Measurements from ENCODE around the gene PGF. TPM values are rescaled to one million over a fixed set of nuclear protein-coding genes. Genes with fewer than 3 reads are reported as not detected.

PGF gene
- total RNA-seq, 1 experiment from 2014 or later: 6.4 TPM

DNA sequence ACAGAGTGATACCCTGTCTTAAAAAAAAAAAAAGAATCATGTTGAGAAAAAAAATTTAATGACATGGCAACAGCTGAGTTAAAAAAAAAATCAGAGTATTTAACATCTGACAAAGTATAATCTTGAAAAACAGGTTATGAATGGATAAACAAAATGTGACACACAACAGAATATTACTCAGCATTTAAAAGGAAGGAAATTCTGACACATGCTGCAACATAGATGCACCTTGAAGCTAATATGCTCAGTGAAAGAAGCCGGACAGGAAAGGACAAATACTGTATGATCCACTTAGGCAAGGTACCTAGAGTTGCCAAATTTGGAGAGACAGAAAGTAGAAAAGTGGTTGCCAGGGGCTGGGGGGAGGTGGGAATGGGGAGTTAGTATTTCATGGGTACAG, 27.9 kb upstream of the PGF start:
- Histone ChIP-seq H3K4me3 (replicated peaks in 1 of 2; ENCODE audit: low read depth in 1 of 2, low read length in 2 of 2) (no peak overlapping the region), H3K9me3 (ENCODE audit: control insufficient read depth in 1 of 2, insufficient read depth in 1 of 2, low read depth in 1 of 2, low read length in 2 of 2) (no peaks in the 10 kb centered on the region), H3K4me1 (ENCODE audit: control insufficient read depth in 1 of 2, insufficient read depth in 2 of 2, low read length in 2 of 2) (peaks cover 2 to 8% of the 10 kb centered on the region in 2 experiments; a peak in 2 of 4 replicates), H3K9ac (ENCODE audit: low read length) (no peak overlapping the region), H3K27ac (ENCODE audit: low read depth, low read length) (no peak overlapping the region), H3K9me2 (ENCODE audit: insufficient read depth) (no peaks in the 10 kb centered on the region), H2AFZ (ENCODE audit: low read depth, low read length, poor library complexity, severe bottlenecking) (no peak overlapping the region), H4K20me1 (ENCODE audit: insufficient read depth) (no peaks in the 10 kb centered on the region), H3K27me3 (ENCODE audit: insufficient read depth, low read length) (no peaks in the 10 kb centered on the region), H3K36me3 (ENCODE audit: control insufficient read depth in 1 of 2, insufficient read depth in 2 of 2, low read length in 2 of 2) (no peaks in the 10 kb centered on the region), H3K79me2 (ENCODE audit: insufficient read depth, low read length) (no peaks in the 10 kb centered on the region), H3K4me2 (ENCODE audit: low read length) (no peak overlapping the region)
- ChIA-PET RAD21 (ENCODE audit: low non-redundant PET in 1 of 2, low total read pairs in 2 of 2, uncharacterized antibody in 2 of 2, unreplicated experiment in 2 of 2) (no interaction called here), POLR2A (no interaction called here), CTCF (no interaction called here)
- BruUV-seq (replicated peaks): no TSS peak
- ATAC-seq: no peak
- no peak for DNase-seq (ENCODE audit: low read depth, low spot score)
- intact Hi-C loops (cut with micrococcal nuclease): no loop called here
- TF ChIP-seq, protein P1, sequence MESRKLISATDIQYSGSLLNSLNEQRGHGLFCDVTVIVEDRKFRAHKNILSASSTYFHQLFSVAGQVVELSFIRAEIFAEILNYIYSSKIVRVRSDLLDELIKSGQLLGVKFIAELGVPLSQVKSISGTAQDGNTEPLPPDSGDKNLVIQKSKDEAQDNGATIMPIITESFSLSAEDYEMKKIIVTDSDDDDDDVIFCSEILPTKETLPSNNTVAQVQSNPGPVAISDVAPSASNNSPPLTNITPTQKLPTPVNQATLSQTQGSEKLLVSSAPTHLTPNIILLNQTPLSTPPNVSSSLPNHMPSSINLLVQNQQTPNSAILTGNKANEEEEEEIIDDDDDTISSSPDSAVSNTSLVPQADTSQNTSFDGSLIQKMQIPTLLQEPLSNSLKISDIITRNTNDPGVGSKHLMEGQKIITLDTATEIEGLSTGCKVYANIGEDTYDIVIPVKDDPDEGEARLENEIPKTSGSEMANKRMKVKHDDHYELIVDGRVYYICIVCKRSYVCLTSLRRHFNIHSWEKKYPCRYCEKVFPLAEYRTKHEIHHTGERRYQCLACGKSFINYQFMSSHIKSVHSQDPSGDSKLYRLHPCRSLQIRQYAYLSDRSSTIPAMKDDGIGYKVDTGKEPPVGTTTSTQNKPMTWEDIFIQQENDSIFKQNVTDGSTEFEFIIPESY (IDR thresholded peaks at IDR 0.05; ENCODE audit: extremely low read depth, insufficient replicate concordance, low read length): no peak
- TF ChIP-seq EZH2phosphoT487 (IDR thresholded peaks at IDR 0.05; ENCODE audit: borderline replicate concordance) (no peak), ELF1 (IDR thresholded peaks at IDR 0.05; ENCODE audit: borderline replicate concordance, low read depth) (no peak), RAD21 (IDR thresholded peaks at IDR 0.05; ENCODE audit: low read depth) (no peak), ZNF274 (IDR thresholded peaks at IDR 0.05; ENCODE audit: low read depth, low read length) (no peak), FOSL1 (IDR thresholded peaks at IDR 0.05; ENCODE audit: low read depth) (no peak)

DNA sequence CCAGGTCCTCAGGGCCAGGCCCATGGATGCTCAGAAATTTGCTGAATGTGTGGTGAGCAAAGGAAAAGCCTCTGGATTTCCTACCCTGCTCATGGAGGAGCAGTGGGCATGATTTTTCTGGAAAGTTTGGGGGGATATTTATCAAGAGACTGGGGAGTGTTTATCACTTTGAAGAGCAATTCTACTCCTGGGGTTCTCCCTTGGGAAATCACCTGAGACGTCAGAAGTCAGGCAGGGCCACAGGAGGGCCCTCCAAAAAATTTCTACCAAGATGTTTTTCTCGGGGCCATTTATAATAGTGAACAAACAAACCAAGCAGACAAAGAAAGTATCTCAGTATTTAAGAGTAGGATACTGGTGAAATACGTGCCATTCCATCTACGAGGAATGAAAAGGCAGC, 27.3 kb upstream of the PGF start:
- no peak for DNase-seq (ENCODE audit: low read depth, low spot score)
- no peak overlapping the region for H3K4me2 ChIP-seq (ENCODE audit: low read length)
- ATAC-seq: no peak
- H3K9ac ChIP-seq (ENCODE audit: low read length): no peak overlapping the region
- CTCF ChIA-PET: no interaction called here
- H3K27ac ChIP-seq (ENCODE audit: low read depth, low read length): no peak overlapping the region
- intact Hi-C loops (cut with micrococcal nuclease): no loop called here
- RAD21 ChIA-PET (ENCODE audit: low non-redundant PET in 1 of 2, low total read pairs in 2 of 2, uncharacterized antibody in 2 of 2, unreplicated experiment in 2 of 2): interaction anchor here in 1 of 2 experiments (0.6 kb wide), 1 partner anchor 93 kb away, joined by 3 read pairs; no protein-coding TSS in a partner anchor
- BruUV-seq (replicated peaks): no TSS peak
- peaks cover 0 to 1% of the 10 kb centered on the region in 2 experiments; a peak in 2 of 4 replicates for H3K4me1 ChIP-seq (ENCODE audit: control insufficient read depth in 1 of 2, insufficient read depth in 2 of 2, low read length in 2 of 2)
- H3K27me3 ChIP-seq (ENCODE audit: insufficient read depth, low read length): no peaks in the 10 kb centered on the region
- no peaks in the 10 kb centered on the region for H4K20me1 ChIP-seq (ENCODE audit: insufficient read depth)
- no peaks in the 10 kb centered on the region for H3K9me3 ChIP-seq (ENCODE audit: control insufficient read depth in 1 of 2, insufficient read depth in 1 of 2, low read depth in 1 of 2, low read length in 2 of 2)
- no peak overlapping the region for H3K4me3 ChIP-seq (replicated peaks in 1 of 2; ENCODE audit: low read depth in 1 of 2, low read length in 2 of 2)
- no peaks in the 10 kb centered on the region for H3K36me3 ChIP-seq (ENCODE audit: control insufficient read depth in 1 of 2, insufficient read depth in 2 of 2, low read length in 2 of 2)
- no peaks in the 10 kb centered on the region for H3K9me2 ChIP-seq (ENCODE audit: insufficient read depth)
- POLR2A ChIA-PET: interaction anchor here (1.2 kb wide), 1 partner anchor 27 kb away, joined by 3 read pairs; the partner anchor contains the start of gene PGF
- TF ChIP-seq SIN3A (IDR thresholded peaks at IDR 0.05; ENCODE audit: low read depth) (no peak), FOSL1 (IDR thresholded peaks at IDR 0.05; ENCODE audit: low read depth) (no peak), RAD21 (IDR thresholded peaks at IDR 0.05; ENCODE audit: low read depth) (no peak), SRF (IDR thresholded peaks at IDR 0.05; ENCODE audit: low read depth) (no peak)
- H3K79me2 ChIP-seq (ENCODE audit: insufficient read depth, low read length): no peaks in the 10 kb centered on the region
- no peak overlapping the region for H2AFZ ChIP-seq (ENCODE audit: low read depth, low read length, poor library complexity, severe bottlenecking)
